Measurements from ENCODE around the gene DNER.

DNA sequence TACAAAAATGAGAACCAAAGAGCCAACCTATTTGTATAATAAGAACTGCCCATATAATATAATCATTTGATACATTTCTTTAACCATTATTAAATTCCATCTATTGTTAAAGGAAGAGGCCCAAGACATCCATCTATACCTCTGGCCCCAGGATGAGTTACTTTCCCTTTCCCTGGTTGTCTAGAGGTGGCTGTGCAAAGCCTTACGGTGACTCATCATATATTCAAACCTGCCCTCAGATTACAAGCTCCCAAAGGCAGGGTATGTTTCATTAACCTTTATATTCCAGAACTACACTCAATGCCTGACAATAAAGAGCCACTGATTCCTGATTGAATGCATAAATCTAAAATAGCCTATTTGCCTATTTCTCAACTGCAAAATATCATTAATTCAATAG is 337.5 kb downstream of the DNER start:
- TF ChIP-seq SIN3A (IDR thresholded peaks at IDR 0.05; ENCODE audit: borderline replicate concordance, low read depth, low read length) (no peak), TAF1 (IDR thresholded peaks at IDR 0.05; ENCODE audit: borderline replicate concordance, low read depth, low read length) (no peak), TEAD4 (IDR thresholded peaks at IDR 0.05; ENCODE audit: borderline replicate concordance, insufficient read depth) (no peak), GABPA (IDR thresholded peaks at IDR 0.05; ENCODE audit: low read depth) (no peak), SMC3 (IDR thresholded peaks at IDR 0.05; ENCODE audit: low read depth, low read length) (no peak)
- TF ChIP-seq, protein P1, sequence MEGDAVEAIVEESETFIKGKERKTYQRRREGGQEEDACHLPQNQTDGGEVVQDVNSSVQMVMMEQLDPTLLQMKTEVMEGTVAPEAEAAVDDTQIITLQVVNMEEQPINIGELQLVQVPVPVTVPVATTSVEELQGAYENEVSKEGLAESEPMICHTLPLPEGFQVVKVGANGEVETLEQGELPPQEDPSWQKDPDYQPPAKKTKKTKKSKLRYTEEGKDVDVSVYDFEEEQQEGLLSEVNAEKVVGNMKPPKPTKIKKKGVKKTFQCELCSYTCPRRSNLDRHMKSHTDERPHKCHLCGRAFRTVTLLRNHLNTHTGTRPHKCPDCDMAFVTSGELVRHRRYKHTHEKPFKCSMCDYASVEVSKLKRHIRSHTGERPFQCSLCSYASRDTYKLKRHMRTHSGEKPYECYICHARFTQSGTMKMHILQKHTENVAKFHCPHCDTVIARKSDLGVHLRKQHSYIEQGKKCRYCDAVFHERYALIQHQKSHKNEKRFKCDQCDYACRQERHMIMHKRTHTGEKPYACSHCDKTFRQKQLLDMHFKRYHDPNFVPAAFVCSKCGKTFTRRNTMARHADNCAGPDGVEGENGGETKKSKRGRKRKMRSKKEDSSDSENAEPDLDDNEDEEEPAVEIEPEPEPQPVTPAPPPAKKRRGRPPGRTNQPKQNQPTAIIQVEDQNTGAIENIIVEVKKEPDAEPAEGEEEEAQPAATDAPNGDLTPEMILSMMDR (IDR thresholded peaks at IDR 0.05): no peak
- TF ChIP-seq, protein P2, sequence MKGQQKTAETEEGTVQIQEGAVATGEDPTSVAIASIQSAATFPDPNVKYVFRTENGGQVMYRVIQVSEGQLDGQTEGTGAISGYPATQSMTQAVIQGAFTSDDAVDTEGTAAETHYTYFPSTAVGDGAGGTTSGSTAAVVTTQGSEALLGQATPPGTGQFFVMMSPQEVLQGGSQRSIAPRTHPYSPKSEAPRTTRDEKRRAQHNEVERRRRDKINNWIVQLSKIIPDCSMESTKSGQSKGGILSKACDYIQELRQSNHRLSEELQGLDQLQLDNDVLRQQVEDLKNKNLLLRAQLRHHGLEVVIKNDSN (IDR thresholded peaks at IDR 0.05; ENCODE audit: borderline replicate concordance, low read depth): no peak
- TF ChIP-seq, protein P3, sequence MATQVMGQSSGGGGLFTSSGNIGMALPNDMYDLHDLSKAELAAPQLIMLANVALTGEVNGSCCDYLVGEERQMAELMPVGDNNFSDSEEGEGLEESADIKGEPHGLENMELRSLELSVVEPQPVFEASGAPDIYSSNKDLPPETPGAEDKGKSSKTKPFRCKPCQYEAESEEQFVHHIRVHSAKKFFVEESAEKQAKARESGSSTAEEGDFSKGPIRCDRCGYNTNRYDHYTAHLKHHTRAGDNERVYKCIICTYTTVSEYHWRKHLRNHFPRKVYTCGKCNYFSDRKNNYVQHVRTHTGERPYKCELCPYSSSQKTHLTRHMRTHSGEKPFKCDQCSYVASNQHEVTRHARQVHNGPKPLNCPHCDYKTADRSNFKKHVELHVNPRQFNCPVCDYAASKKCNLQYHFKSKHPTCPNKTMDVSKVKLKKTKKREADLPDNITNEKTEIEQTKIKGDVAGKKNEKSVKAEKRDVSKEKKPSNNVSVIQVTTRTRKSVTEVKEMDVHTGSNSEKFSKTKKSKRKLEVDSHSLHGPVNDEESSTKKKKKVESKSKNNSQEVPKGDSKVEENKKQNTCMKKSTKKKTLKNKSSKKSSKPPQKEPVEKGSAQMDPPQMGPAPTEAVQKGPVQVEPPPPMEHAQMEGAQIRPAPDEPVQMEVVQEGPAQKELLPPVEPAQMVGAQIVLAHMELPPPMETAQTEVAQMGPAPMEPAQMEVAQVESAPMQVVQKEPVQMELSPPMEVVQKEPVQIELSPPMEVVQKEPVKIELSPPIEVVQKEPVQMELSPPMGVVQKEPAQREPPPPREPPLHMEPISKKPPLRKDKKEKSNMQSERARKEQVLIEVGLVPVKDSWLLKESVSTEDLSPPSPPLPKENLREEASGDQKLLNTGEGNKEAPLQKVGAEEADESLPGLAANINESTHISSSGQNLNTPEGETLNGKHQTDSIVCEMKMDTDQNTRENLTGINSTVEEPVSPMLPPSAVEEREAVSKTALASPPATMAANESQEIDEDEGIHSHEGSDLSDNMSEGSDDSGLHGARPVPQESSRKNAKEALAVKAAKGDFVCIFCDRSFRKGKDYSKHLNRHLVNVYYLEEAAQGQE (IDR thresholded peaks at IDR 0.05; ENCODE audit: low read depth, low read length): no peak
- TF ChIP-seq, protein P4, sequence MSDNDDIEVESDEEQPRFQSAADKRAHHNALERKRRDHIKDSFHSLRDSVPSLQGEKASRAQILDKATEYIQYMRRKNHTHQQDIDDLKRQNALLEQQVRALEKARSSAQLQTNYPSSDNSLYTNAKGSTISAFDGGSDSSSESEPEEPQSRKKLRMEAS (IDR thresholded peaks at IDR 0.05; ENCODE audit: low read depth): no peak
